ENCODE measurements around the gene TGFBR1.
A peak's percentile ranks its signal among the peaks of the same experiment; 100 is the strongest.
"Not testable (repeated sequence)": the region's sequence is repeated elsewhere in the genome, so short reads cannot be mapped to it uniquely, and the experiment has no call there.

TGFBR1 gene

DNA sequence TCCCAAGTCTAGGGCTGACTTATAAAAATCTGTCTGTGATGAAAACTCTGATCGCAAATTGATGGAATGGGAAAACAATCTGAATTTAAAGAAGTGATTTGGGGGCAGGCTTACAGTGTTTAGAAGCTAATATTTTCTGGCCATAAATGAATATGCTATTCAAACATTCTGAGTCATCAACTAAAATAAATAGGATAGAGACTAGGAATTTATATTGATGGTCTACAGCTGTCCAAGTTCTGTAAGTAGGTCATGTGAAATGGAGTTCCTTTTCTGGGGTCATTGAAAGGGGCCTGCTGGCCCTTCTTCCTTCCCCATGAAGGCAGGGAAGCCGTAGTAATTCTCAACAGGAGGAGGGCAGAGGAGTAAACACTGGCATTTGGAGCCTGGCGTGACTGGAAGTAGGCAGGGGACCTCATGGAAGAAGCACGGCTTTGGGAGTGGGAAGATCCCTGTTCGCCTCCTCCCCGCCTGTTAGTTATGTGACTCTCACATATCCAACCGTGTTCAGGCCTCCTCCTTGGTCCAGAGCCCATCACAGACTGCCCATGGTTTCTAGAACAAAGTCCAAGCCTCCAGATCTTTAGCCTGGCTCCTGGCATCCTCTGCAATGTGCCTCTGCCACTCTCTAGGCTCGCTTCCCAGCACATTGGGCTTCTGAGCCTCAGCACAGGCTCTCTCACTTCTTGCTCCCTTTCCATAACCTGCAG is 85.1 kb downstream of the TGFBR1 start:
- DNase-seq = no peak

DNA sequence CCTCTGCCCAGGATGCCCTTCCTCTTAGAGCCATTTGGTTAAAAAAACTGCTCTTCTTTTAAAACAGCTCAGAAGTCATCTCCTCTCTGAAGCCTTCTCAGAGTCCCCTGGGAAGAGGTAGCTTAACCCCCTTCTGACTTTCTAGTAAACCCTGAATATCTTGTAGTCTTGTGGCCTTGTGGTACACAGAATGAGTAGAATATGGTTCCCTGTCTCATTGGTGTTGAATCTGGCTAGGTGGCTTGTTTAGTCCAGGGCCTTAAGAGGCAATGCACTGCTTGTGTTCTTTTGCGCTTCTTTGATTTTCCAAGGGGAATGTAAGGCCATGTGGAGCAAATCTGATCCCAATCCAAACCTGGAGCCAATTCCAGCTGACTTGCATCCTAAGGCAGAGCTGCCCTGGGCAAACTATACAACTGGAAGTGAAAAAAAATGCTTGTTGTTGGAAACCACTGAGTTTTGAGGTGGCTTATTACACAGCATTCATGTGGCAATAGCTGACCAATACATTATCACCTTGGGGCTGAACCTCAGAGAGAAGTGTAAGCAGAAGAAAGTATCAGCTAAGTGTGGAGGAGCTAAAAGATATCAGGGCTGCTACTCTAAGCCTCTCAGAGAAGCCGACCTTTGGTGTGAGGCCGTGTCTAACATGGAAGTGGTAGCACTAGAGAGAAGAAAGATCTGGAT is 85.8 kb downstream of the TGFBR1 start:
- DNase-seq = no peak

DNA sequence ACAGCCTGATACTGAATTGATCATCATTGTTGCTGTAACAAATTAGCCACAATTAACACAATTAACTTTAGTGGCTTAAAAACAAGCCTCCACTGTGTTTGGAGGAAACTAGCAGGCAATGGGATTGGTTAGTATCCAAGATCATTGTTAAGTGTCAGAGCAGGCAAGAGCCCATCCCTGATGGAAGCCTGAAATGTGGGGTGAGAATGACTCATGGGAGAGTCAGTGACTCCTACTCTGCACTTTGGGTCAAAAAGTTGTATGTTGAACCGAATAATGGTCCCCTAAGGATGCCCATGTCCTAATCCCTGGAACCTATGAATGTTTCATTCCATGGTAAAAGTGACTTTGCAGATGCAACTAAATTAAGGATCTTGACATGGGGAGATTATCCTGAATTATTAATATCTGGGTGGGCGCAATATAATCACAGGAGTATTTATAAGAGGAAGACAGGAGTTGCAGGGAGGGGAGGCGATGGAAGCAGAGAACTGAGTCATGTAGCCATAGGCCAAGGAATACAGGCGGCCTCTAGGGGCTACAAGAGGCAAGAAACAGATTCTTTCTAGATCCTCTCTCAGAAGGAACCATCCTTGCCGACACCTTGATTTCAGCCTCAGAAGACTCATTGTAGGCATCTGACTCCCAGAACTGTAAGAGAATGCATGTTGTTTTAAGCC is 88.0 kb downstream of the TGFBR1 start:
- peak; percentile 14 for DNase-seq

DNA sequence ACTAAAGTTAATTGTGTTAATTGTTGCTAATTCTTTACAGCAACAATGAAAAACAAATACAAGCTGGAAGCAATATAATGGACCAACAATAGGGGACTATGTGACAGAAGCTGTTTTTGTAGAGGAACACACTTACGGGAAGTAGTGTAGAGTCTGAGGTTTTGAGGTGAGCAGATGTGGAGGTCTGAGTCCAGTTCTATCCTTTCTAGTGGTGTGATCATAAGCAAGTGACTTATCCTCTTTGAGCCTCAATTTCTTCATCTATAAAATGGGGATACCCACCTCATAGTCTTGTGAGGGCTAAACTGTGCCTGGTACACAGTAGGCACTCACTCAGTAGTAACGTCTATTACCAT is 88.5 kb downstream of the TGFBR1 start:
- DNase-seq = no peak

DNA sequence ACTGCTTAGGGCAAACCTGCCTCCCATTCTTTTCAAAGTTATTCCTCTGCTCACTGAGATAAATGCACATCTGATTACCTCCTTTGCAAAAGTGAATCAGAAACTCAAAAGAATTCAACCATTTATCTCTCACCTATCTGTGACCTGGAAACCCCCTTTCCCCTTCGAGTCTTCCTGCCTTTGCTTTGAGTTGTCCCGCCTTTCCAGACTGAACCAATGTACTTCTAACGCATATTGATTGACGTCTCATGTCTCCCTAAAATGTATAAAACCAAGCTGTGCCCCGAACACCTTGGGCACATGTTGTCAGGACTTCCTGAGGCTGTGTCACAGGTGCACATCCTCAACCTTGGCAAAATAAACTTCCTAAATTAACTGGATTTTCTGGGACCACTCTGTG is 91.6 kb downstream of the TGFBR1 start:
- not testable (repeated sequence) for DNase-seq

DNA sequence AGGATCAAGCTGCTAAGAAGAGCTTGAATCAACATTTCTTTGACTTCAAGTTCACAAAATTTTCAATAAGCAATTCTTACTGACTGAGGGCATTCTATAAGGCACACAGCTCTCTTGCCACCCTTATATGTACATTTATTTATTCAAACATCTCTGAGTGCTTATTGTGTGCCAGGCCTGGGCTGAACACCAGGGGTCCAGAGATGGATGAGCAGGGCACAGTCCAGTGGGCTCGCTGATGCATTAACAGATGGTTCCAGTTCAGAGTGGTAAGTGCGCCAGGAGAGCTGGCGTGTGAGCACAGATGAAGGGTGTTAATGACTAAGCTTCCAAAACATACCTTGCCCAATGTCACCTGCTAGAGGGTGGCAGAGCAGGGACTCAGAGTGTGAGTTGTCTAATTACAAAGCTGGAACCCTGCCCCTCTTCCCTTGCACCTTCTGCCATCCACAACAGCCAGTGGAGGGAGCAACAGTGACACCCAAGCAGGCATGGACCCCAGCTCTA is 92.3 kb downstream of the TGFBR1 start:
- DNase-seq = no peak

DNA sequence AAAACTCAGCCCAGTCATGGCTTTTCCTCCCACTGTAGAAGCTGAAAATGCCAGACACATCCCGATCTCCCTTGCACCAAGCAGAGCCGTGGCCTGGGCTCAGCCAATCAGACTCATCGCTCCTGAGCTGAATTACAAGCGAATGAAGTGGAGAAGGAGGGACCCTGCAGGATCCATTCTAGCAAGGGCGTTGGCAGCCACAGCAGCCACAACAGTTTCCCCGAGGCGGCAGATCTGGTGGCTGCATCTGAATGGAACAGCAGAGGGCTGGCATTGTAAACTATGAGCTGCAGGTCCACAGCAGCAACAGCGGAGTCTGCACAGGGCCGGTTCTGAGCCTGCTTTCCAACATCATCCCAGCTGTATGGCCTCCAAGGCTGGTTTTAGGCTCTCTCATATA is 93.1 kb downstream of the TGFBR1 start:
- no peak for DNase-seq

- no peak for DNase-seq
Observed at GRCh38 chr9:99199938-99200539, 95.1 kb downstream of the TGFBR1 start.

DNA sequence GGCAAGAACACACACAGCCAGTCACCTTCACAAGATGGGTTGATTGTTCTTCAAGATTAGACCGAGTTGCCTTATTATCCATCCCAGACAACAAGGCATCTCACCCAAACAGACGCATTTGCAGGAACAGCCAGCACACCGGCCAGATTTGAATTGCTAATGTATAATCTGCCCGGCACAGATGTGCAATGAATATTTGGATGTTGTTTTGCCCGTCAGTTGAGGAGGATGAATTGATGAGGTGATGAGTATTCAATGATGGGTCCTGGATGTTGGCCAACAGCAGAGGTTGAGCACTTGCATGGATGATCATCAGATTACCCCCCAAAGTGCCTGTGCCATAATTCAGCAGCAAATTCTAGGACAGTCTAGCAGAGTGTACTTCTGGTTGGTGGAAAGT is 96.7 kb downstream of the TGFBR1 start:
- no peak for DNase-seq
